ENCODE measurements around the gene CERCAM.

DNA sequence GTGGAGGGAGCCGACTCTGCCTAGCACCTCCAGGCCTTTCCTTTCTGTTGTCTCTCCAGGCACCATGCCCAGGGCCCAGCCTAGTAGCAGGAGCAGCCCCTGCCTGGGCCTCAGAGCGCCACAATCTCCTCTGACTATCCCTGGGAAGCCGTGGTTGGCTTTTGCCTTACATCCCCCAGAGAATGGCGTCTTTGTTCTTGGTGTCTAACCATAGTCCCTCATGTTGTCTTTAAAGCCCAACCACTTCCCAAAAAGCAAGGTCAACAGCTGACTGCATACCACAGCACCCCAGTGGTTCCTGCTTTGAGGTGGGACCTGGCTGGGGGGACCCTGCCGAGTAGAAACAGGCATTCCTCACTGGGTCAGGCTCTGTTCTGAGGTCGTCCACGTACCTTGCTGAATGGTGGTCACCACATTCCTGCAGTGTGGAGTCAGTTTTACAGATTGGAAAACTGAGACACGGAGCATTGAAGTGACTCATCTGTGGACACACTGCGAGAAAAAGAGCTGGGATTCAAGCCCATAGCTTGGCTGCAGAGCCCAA, 13.7 kb upstream of the CERCAM start:
- TF ChIP-seq, protein P1, sequence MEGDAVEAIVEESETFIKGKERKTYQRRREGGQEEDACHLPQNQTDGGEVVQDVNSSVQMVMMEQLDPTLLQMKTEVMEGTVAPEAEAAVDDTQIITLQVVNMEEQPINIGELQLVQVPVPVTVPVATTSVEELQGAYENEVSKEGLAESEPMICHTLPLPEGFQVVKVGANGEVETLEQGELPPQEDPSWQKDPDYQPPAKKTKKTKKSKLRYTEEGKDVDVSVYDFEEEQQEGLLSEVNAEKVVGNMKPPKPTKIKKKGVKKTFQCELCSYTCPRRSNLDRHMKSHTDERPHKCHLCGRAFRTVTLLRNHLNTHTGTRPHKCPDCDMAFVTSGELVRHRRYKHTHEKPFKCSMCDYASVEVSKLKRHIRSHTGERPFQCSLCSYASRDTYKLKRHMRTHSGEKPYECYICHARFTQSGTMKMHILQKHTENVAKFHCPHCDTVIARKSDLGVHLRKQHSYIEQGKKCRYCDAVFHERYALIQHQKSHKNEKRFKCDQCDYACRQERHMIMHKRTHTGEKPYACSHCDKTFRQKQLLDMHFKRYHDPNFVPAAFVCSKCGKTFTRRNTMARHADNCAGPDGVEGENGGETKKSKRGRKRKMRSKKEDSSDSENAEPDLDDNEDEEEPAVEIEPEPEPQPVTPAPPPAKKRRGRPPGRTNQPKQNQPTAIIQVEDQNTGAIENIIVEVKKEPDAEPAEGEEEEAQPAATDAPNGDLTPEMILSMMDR (conservative IDR thresholded peaks at IDR 0.05; ENCODE audit: low read length) = no peak
- no peak for TF ChIP-seq EZH2phosphoT487 (IDR thresholded peaks at IDR 0.05; ENCODE audit: borderline replicate concordance)
